Hepatocyte (in vitro differentiated cells): Measurements from ENCODE around the gene CST11. TPM values are rescaled to one million over a fixed set of nuclear protein-coding genes. Genes with fewer than 3 reads are reported as not detected.

ENCODE experiments used
- DNase-seq: peaks from one replicate; pipeline ENCODE4 v3.0.0-alpha.2; 2016; ENCODE audit warnings: low spot score
- H2AFZ ChIP-seq: fragments of 200-600 bp; sonication (generic); 2 replicates; pipeline ENCODE4 v1.6.0; 2016; ENCODE audit warnings: antibody characterized with exemption, mild to moderate bottlenecking
- H3K27ac ChIP-seq: fragments of 200-600 bp; sonication (generic); 2 replicates; pipeline ENCODE4 v1.5.1; 2016; ENCODE audit warnings: mild to moderate bottlenecking
- H3K27me3 ChIP-seq: fragments of 200-600 bp; sonication (generic); 2 replicates; pipeline ENCODE4 v1.6.1; 2016
- H3K36me3 ChIP-seq: fragments of 200-600 bp; sonication (generic); replicated peaks from 2 replicates; pipeline ENCODE4 v1.5.1; 2016; ENCODE audit warnings: low read depth; ENCODE audit not compliant: insufficient read depth
- H3K4me1 ChIP-seq: fragments of 200-600 bp; sonication (generic); 2 replicates; pipeline ENCODE4 v1.5.1; 2016; ENCODE audit warnings: mild to moderate bottlenecking, moderate library complexity; ENCODE audit not compliant: insufficient read depth
- H3K4me2 ChIP-seq: fragments of 200-600 bp; sonication (generic); 2 replicates; pipeline ENCODE4 v1.6.0; 2016
- H3K4me3 ChIP-seq: fragments of 200-600 bp; sonication (generic); 2 replicates; pipeline ENCODE4 v1.5.1; 2016; ENCODE audit warnings: mild to moderate bottlenecking
- H3K79me2 ChIP-seq: fragments of 200-600 bp; sonication (generic); 2 replicates; pipeline ENCODE4 v1.6.0; 2017; ENCODE audit warnings: mild to moderate bottlenecking
- H3K9me2 ChIP-seq: fragments of 200-600 bp; sonication (generic); replicated peaks from 2 replicates; pipeline ENCODE4 v1.6.0; 2017; ENCODE audit warnings: mild to moderate bottlenecking; ENCODE audit not compliant: insufficient read depth
- H3K9me3 ChIP-seq: fragments of 200-600 bp; sonication (generic); 2 replicates; pipeline ENCODE4 v1.5.1; 2016; ENCODE audit warnings: low read depth, mild to moderate bottlenecking
- H4K20me1 ChIP-seq: fragments of 200-600 bp; sonication (generic); 2 replicates; pipeline ENCODE4 v1.6.0; 2016; ENCODE audit warnings: mild to moderate bottlenecking; ENCODE audit not compliant: insufficient read depth, poor library complexity, severe bottlenecking
- CTCF ChIP-seq: fragments of 200-600 bp; sonication (generic); IDR thresholded peaks from 2 replicates; pipeline ENCODE4 v1.5.1; 2016; ENCODE audit warnings: antibody characterized with exemption, mild to moderate bottlenecking; ENCODE audit not compliant: poor library complexity
- EZH2 ChIP-seq: fragments of 200-600 bp; sonication (generic); IDR thresholded peaks from 2 replicates; pipeline ENCODE4 v1.6.1; 2016; ENCODE audit warnings: antibody characterized with exemption, mild to moderate bottlenecking, borderline replicate concordance
- EZH2phosphoT487 ChIP-seq: fragments of 200-600 bp; sonication (generic); IDR thresholded peaks from one replicate; pipeline ENCODE4 v1.6.1; 2018; ENCODE audit warnings: antibody characterized with exemption, mild to moderate bottlenecking, low read depth, moderate library complexity; ENCODE audit not compliant: unreplicated experiment, severe bottlenecking
- WGBS: methylation state at CpG from one replicate; pipeline ENCODE4 v1.1.6; 2016; ENCODE audit warnings: low lambda C conversion rate; ENCODE audit errors: missing lambda C conversion rate; 5-methylcytosine and 5-hydroxymethylcytosine counted together
- polyA plus RNA-seq: library from polyadenylated mRNA; unstranded; fragments of >200 nt; fragmentation: Nextera tagmentation; extraction: Ambion mirVana; gene quantifications from 2 replicates; pipeline ENCODE4 v1.2.1, GENCODE V29; 2016
- total RNA-seq: library from RNA; depleted of rRNA; stranded (reverse); fragments of >200 nt; gene quantifications from 2 replicates; pipeline ENCODE4 v1.2.3, GENCODE V29; 2014

Gene CST11
- total and polyA plus RNA-seq, 2 experiments from 2014 or later = not detected

GRCh38 chr20:23417861-23418260 lies 34.8 kb downstream of the CST11 start:
- Histone ChIP-seq H3K4me3 (no peak overlapping the region), H3K36me3 (no peaks in the 10 kb centered on the region), H4K20me1 (peaks cover 6% of the 10 kb centered on the region), H3K27ac (no peak overlapping the region), H3K9me3 (no peaks in the 10 kb centered on the region), H3K9me2 (no peaks in the 10 kb centered on the region), H3K4me1 (peaks cover 8% of the 10 kb centered on the region), H3K4me2 (no peak overlapping the region), H2AFZ (no peak overlapping the region), H3K79me2 (peaks cover 82% of the 10 kb centered on the region), H3K27me3 (no peaks in the 10 kb centered on the region)
- TF ChIP-seq EZH2 (no peak), CTCF (no peak), EZH2phosphoT487 (no peak)
- DNase-seq = no peak

- H4K20me1 ChIP-seq = peaks cover 6% of the 10 kb centered on the region
- H3K4me3 ChIP-seq = no peak overlapping the region
- no peaks in the 10 kb centered on the region for H3K27me3 ChIP-seq
- H3K36me3 ChIP-seq = no peaks in the 10 kb centered on the region
- H2AFZ ChIP-seq = no peak overlapping the region
- H3K4me2 ChIP-seq = no peak overlapping the region
- WGBS = 91% methylated on average over 6 of the region's 6 CpGs
- TF ChIP-seq EZH2 (no peak), CTCF (no peak), EZH2phosphoT487 (no peak)
- H3K9me3 ChIP-seq = no peaks in the 10 kb centered on the region
- H3K79me2 ChIP-seq = peaks cover 96% of the 10 kb centered on the region
- peaks cover 15% of the 10 kb centered on the region for H3K4me1 ChIP-seq
- no peak overlapping the region for H3K27ac ChIP-seq
- H3K9me2 ChIP-seq = no peaks in the 10 kb centered on the region
- DNase-seq = no peak
Measured at GRCh38 chr20:23415959-23416583, 36.6 kb downstream of the CST11 start.

- Histone ChIP-seq H3K9me3 (no peaks in the 10 kb centered on the region), H3K4me1 (peaks cover 15% of the 10 kb centered on the region), H3K36me3 (no peaks in the 10 kb centered on the region), H3K4me2 (no peak overlapping the region), H3K4me3 (no peak overlapping the region), H3K79me2 (peaks cover 96% of the 10 kb centered on the region), H3K9me2 (no peaks in the 10 kb centered on the region), H3K27me3 (no peaks in the 10 kb centered on the region), H3K27ac (no peak overlapping the region), H2AFZ (no peak overlapping the region), H4K20me1 (peaks cover 9% of the 10 kb centered on the region)
- WGBS = 89% methylated on average over 5 of the region's 5 CpGs
- DNase-seq = no peak
- TF ChIP-seq EZH2 = no peak
- TF ChIP-seq EZH2phosphoT487 = no peak
- TF ChIP-seq CTCF = no peak
Measured at GRCh38 chr20:23415555-23415954, 37.1 kb downstream of the CST11 start.
